Activated CD4-positive, alpha-beta T cell treated with anti-CD3 and anti-CD28 coated beads for 4 hours (primary cell): ENCODE measurements around the gene AMZ1.
"Not testable (repeated sequence)": the region's sequence is repeated elsewhere in the genome, so short reads cannot be mapped to it uniquely, and the experiment has no call there.

ENCODE experiments used
- DNase-seq, 2 donors: peaks; one replicate each; pipeline ENCODE4 v3.0.0-alpha.2; 2020

AMZ1 gene

GRCh38 chr7:2692543-2692942, 4.5 kb downstream of the AMZ1 start:
- no peak for DNase-seq

- DNase-seq, result not testable (repeated sequence)
These were observed 5.6 kb downstream of the AMZ1 start for GRCh38 chr7:2693420-2694121.

- not testable (repeated sequence) for DNase-seq
These were observed 6.1 kb downstream of the AMZ1 start for GRCh38 chr7:2694122-2694436.

- DNase-seq, result peak; percentile 34 to 47
These were observed 10.7 kb downstream of the AMZ1 start for GRCh38 chr7:2698581-2699288.

- DNase-seq, result no peak
These were observed 11.3 kb downstream of the AMZ1 start for GRCh38 chr7:2699289-2699620.

- no peak for DNase-seq
These were observed 12.3 kb downstream of the AMZ1 start for GRCh38 chr7:2700141-2700850.

GRCh38 chr7:2701424-2701823, 13.4 kb downstream of the AMZ1 start:
- DNase-seq, result no peak

- DNase-seq, result no peak
These were observed 14.0 kb downstream of the AMZ1 start for GRCh38 chr7:2701832-2702593.

- DNase-seq, result no peak
These were observed 14.6 kb downstream of the AMZ1 start for GRCh38 chr7:2702594-2702957.

GRCh38 chr7:2705371-2706096, 17.5 kb downstream of the AMZ1 start:
- no peak for DNase-seq

GRCh38 chr7:2706685-2707126, 18.7 kb downstream of the AMZ1 start:
- no peak for DNase-seq

- DNase-seq, result no peak
These were observed 19.5 kb downstream of the AMZ1 start for GRCh38 chr7:2707481-2707880.

GRCh38 chr7:2708041-2708440, 20.0 kb downstream of the AMZ1 start:
- DNase-seq, result no peak

- DNase-seq, result no peak
These were observed 20.7 kb downstream of the AMZ1 start for GRCh38 chr7:2708547-2709310.

GRCh38 chr7:2709553-2710285, 21.7 kb downstream of the AMZ1 start:
- DNase-seq, result peak; percentile 72

- DNase-seq, result peak; percentile 45 to 54
These were observed 22.3 kb downstream of the AMZ1 start for GRCh38 chr7:2710286-2710655.

- no peak for DNase-seq
These were observed 23.0 kb downstream of the AMZ1 start for GRCh38 chr7:2710901-2711551.

GRCh38 chr7:2711895-2712675, 24.1 kb downstream of the AMZ1 start:
- no peak for DNase-seq

GRCh38 chr7:2713370-2713769, 25.4 kb downstream of the AMZ1 start:
- no peak for DNase-seq

GRCh38 chr7:2713978-2714377, 26.0 kb downstream of the AMZ1 start:
- no peak for DNase-seq
